Thyroid gland (tissue), 4 donors: ENCODE results near the gene PM20D2.

ENCODE experiments used
- CTCF ChIP-seq, 6 experiments: fragments of 200-600 bp in 3 of 6; fragments of 450-650 bp in 3 of 6; sonication (generic) in 3 of 6; IDR thresholded peaks; one replicate each; pipeline ENCODE4 v1.5.1; 2016 to 2019; ENCODE audit warnings: antibody characterized with exemption in 6 of 6, mild to moderate bottlenecking in 2 of 6, inconsistent platforms in 1 of 6, moderate library complexity in 1 of 6
- POLR2A ChIP-seq, 2 donors: fragments of 450-650 bp; IDR thresholded peaks; one replicate each; pipeline ENCODE4 v1.6.1; 2017; ENCODE audit warnings: antibody characterized with exemption in 2 of 2, mild to moderate bottlenecking in 2 of 2, moderate library complexity in 1 of 2

- no peak for TF ChIP-seq CTCF (IDR thresholded peaks at IDR 0.05)
- no peak for TF ChIP-seq POLR2A (IDR thresholded peaks at IDR 0.05)
Measured at GRCh38 chr6:89198235-89198634, 52.4 kb downstream of the PM20D2 start.
